ENCODE data around the gene LHX5.

GRCh38 chr12:113456761-113457160 is 14.9 kb downstream of the LHX5 start:
- TF ChIP-seq CTCF (conservative IDR thresholded peaks at IDR 0.05; ENCODE audit: low read depth, low read length) (no peak), EZH2 (IDR thresholded peaks at IDR 0.05; ENCODE audit: borderline replicate concordance, low read depth, low read length, poor library complexity, severe bottlenecking) (no peak)
